ENCODE results near the gene ZBTB44.

GRCh38 chr11:130314750-130315285, at the start of gene ZBTB44:
- TF ChIP-seq CTCF (conservative IDR thresholded peaks at IDR 0.05; ENCODE audit: low read length) (no peak), EZH2phosphoT487 (IDR thresholded peaks at IDR 0.05; ENCODE audit: borderline replicate concordance) (no peak)
